ENCODE results near the gene AZU1. TPM values are rescaled to one million over a fixed set of nuclear protein-coding genes. Genes with fewer than 3 reads are reported as not detected.
"Not testable (repeated sequence)": the region's sequence is repeated elsewhere in the genome, so short reads cannot be mapped to it uniquely, and the experiment has no call there.

Gene AZU1
- total RNA-seq, 4 donors from 2014 or later = 1.1 TPM; not detected in 3

- DNase-seq (ENCODE audit: low spot score) = no peak
- TF ChIP-seq CTCF (IDR thresholded peaks at IDR 0.05) = no peak
- ATAC-seq (ENCODE audit: low FRiP score) = peak; percentile 43
These were observed 20.8 kb downstream of the AZU1 start for GRCh38 chr19:848386-848921.

- ATAC-seq (ENCODE audit: low FRiP score); DNase-seq (ENCODE audit: low spot score): not testable (repeated sequence)
These were observed 21.6 kb downstream of the AZU1 start for GRCh38 chr19:849195-849594.

- DNase-seq (ENCODE audit: low spot score) = peak; percentile 65
- no peak for TF ChIP-seq CTCF (IDR thresholded peaks at IDR 0.05)
- peak; percentile 80 for ATAC-seq (ENCODE audit: low FRiP score)
These were observed 22.8 kb downstream of the AZU1 start for GRCh38 chr19:850221-850978.

GRCh38 chr19:850979-851335 lies 23.3 kb downstream of the AZU1 start:
- DNase-seq (ENCODE audit: low spot score) (no peak), ATAC-seq (ENCODE audit: low FRiP score) (no peak)
- TF ChIP-seq CTCF (IDR thresholded peaks at IDR 0.05) = no peak

- DNase-seq (ENCODE audit: low spot score) (no peak), ATAC-seq (ENCODE audit: low FRiP score) (no peak)
- no peak for TF ChIP-seq CTCF (IDR thresholded peaks at IDR 0.05)
These were observed 24.7 kb downstream of the AZU1 start, which contains the start of gene ELANE for GRCh38 chr19:852136-853013. TSS of gene ELANE (plus strand) at chr19:852303. CDS start at chr19:852329, 26 bp downstream.

- ATAC-seq (ENCODE audit: low FRiP score) (no peak), DNase-seq (ENCODE audit: low spot score) (no peak)
- TF ChIP-seq CTCF (IDR thresholded peaks at IDR 0.05) = no peak
These were observed 25.5 kb downstream of the AZU1 start for GRCh38 chr19:853014-853585.

GRCh38 chr19:853614-854220 lies 26.1 kb downstream of the AZU1 start:
- DNase-seq (ENCODE audit: low spot score); ATAC-seq (ENCODE audit: low FRiP score): not testable (repeated sequence)

Measured in omental fat pad (tissue), 4 donors.